Measurements from ENCODE around the gene TTC39A. TPM values are rescaled to one million over a fixed set of nuclear protein-coding genes. Genes with fewer than 3 reads are reported as not detected.
A peak's percentile ranks its signal among the peaks of the same experiment; 100 is the strongest.

TTC39A gene
- total and polyA plus RNA-seq, 2 of the 13 experiments (the other 11 are each of a cell fraction or from before 2014, with no cell fraction given), result 0.33 to 1.5 TPM

DNA sequence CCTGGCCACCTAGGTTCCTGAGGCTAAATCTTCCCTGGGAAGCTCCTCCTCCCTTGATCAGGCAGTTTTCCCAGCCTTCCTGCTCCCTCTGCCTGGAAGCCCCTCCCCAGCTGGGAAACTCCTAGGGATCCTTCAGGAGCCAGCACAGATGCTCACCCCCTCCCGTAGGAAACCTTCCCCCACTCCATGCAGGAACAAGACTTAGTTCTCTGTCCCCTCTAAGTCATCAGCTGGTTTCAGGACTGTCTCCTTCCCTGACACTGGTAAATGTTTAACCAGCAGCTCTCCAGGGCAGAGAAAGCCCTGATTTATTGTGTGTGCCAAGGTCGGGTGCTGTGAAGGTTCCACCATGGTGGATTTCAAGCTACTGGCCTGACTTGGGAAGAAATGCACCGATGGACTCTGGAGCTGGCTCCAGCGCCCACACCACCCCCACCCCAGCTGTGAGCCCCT is 25.0 kb downstream of the TTC39A start (continued):
- TF ChIP-seq, protein P1, sequence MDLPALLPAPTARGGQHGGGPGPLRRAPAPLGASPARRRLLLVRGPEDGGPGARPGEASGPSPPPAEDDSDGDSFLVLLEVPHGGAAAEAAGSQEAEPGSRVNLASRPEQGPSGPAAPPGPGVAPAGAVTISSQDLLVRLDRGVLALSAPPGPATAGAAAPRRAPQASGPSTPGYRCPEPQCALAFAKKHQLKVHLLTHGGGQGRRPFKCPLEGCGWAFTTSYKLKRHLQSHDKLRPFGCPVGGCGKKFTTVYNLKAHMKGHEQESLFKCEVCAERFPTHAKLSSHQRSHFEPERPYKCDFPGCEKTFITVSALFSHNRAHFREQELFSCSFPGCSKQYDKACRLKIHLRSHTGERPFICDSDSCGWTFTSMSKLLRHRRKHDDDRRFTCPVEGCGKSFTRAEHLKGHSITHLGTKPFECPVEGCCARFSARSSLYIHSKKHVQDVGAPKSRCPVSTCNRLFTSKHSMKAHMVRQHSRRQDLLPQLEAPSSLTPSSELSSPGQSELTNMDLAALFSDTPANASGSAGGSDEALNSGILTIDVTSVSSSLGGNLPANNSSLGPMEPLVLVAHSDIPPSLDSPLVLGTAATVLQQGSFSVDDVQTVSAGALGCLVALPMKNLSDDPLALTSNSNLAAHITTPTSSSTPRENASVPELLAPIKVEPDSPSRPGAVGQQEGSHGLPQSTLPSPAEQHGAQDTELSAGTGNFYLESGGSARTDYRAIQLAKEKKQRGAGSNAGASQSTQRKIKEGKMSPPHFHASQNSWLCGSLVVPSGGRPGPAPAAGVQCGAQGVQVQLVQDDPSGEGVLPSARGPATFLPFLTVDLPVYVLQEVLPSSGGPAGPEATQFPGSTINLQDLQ (CRISPR knock-in tag; IDR thresholded peaks at IDR 0.05), result no peak
- peak; percentile 92 for TF ChIP-seq ZNF644 (CRISPR knock-in tag; IDR thresholded peaks at IDR 0.05; ENCODE audit: low read depth)

DNA sequence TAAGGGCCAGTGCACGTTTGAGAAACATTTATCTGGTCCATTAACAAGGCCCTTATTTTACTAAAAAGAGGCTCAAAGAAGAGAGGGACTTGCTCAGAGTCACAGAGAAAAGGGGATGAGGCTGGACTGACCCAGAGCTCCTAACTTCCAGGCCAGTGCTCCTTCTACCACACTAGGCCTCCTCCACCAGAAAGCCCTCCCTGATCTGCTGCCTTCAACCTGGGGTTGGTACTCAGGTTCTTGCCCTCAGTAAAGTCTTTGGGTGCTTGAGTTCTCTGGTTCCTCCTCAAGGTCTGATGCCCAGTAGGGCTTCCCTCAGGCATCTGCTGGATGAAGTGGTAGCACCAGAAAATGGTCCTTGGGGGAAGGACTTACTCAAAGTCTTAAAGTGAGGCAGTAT is 26.0 kb downstream of the TTC39A start:
- Histone ChIP-seq H3K27me3 (ENCODE audit: control insufficient read depth in 1 of 2, insufficient read depth in 2 of 2, low read length in 2 of 2) (no peaks in the 10 kb centered on the region; a peak in 1 of 5 replicates), H3K4me3 (replicated peaks in 1 of 3; ENCODE audit: insufficient read depth in 1 of 3, low read depth in 2 of 3, low read length in 3 of 3) (no peak overlapping the region), H2AFZ (ENCODE audit: low read length) (no peak overlapping the region), H4K20me1 (ENCODE audit: insufficient read depth, low read length) (no peaks in the 10 kb centered on the region), H3K27ac (ENCODE audit: extremely low read length, insufficient read depth, low read length) (no peak overlapping the region), H3K4me1 (ENCODE audit: insufficient read depth, low read length) (peaks cover 34% of the 10 kb centered on the region), H3K9ac (ENCODE audit: insufficient read depth, low read depth, low read length) (no peak overlapping the region), H3K4me2 (ENCODE audit: low read depth, low read length) (no peak overlapping the region), H3K79me2 (ENCODE audit: insufficient read depth, low read length) (no peaks in the 10 kb centered on the region), H3K9me3 (ENCODE audit: low read length) (no peaks in the 10 kb centered on the region), H3K36me3 (replicated peaks in 1 of 2; ENCODE audit: control insufficient read depth in 1 of 2, insufficient read depth in 2 of 2, low read length in 2 of 2) (no peaks in the 10 kb centered on the region)
- in situ Hi-C loops (cut with HindIII; ENCODE audit: extremely low pct_ligation_motif_present, low pct_unique_long_range_greater_than_20kb), result no loop called here
- ChIA-PET POLR2A (no interaction called here), CTCF (ENCODE audit: low intra/inter-chr PET ratio, low total read pairs) (no interaction called here)
- 16% methylated on average over 1 of the region's 1 CpG for WGBS (ENCODE audit: low lambda C conversion rate)
- BruUV-seq (replicated peaks), result no TSS peak
- intact Hi-C loops (cut with micrococcal nuclease; ENCODE audit: unreplicated experiment), result no loop called here
- no peak for DNase-seq (ENCODE audit: low spot score)
- no peak for ATAC-seq
- FAIRE-seq, result no peak
- no peak for TF ChIP-seq ZFP36 (IDR thresholded peaks at IDR 0.05; ENCODE audit: borderline replicate concordance, low read depth, low read length, partially characterized antibody)
- TF ChIP-seq KDM4B (CRISPR knock-in tag; IDR thresholded peaks at IDR 0.05), result no peak
- no peak for TF ChIP-seq RBAK (CRISPR knock-in tag; IDR thresholded peaks at IDR 0.05)
- TF ChIP-seq ZNF446 (CRISPR knock-in tag; IDR thresholded peaks at IDR 0.05), result no peak
- no peak for TF ChIP-seq ARNT (IDR thresholded peaks at IDR 0.05)
- TF ChIP-seq ZNF138 (CRISPR knock-in tag; IDR thresholded peaks at IDR 0.05; ENCODE audit: low read depth), result no peak
- TF ChIP-seq IRF1 (CRISPR knock-in tag; IDR thresholded peaks at IDR 0.05; ENCODE audit: low read depth), result no peak
- no peak for TF ChIP-seq ZEB1 (IDR thresholded peaks at IDR 0.05; ENCODE audit: insufficient replicate concordance, low read depth)
- TF ChIP-seq ZNF20 (CRISPR knock-in tag; IDR thresholded peaks at IDR 0.05), result no peak
- TF ChIP-seq HES4 (CRISPR knock-in tag; IDR thresholded peaks at IDR 0.05; ENCODE audit: borderline replicate concordance), result no peak
- TF ChIP-seq ATF7 (IDR thresholded peaks at IDR 0.05), result no peak
- no peak for TF ChIP-seq ATF7 (CRISPR knock-in tag; IDR thresholded peaks at IDR 0.05)
- no peak for TF ChIP-seq TP53 (CRISPR knock-in tag; conservative IDR thresholded peaks at IDR 0.05)
- no peak for TF ChIP-seq JUND (CRISPR knock-in tag; IDR thresholded peaks at IDR 0.05)
- TF ChIP-seq NR2C2 (CRISPR knock-in tag; IDR thresholded peaks at IDR 0.05; ENCODE audit: borderline replicate concordance), result no peak
- TF ChIP-seq ZBTB1 (CRISPR knock-in tag; IDR thresholded peaks at IDR 0.05; ENCODE audit: borderline replicate concordance), result no peak
